T47D (cell line): ENCODE results near the gene DIO3.

ENCODE experiments used
- DNase-seq, 2 experiments: peaks; one replicate each; pipeline versions ENCODE4 v3.0.0 to v3.0.0-alpha.2; 2011 to 2012; ENCODE audit warnings: low read depth in 1 of 2, low spot score in 1 of 2
- JUND ChIP-seq: IDR thresholded peaks from 2 replicates; pipeline ENCODE4 v1.6.1; 2012; ENCODE audit warnings: low read depth
- in situ Hi-C: cut with HindIII; loops from 2 replicates; pipeline ENCODE4 v1.10.0; 2016; ENCODE audit warnings: low sequenced_read_pairs, low pct_unique_long_range_greater_than_20kb

The DIO3 gene

DNA sequence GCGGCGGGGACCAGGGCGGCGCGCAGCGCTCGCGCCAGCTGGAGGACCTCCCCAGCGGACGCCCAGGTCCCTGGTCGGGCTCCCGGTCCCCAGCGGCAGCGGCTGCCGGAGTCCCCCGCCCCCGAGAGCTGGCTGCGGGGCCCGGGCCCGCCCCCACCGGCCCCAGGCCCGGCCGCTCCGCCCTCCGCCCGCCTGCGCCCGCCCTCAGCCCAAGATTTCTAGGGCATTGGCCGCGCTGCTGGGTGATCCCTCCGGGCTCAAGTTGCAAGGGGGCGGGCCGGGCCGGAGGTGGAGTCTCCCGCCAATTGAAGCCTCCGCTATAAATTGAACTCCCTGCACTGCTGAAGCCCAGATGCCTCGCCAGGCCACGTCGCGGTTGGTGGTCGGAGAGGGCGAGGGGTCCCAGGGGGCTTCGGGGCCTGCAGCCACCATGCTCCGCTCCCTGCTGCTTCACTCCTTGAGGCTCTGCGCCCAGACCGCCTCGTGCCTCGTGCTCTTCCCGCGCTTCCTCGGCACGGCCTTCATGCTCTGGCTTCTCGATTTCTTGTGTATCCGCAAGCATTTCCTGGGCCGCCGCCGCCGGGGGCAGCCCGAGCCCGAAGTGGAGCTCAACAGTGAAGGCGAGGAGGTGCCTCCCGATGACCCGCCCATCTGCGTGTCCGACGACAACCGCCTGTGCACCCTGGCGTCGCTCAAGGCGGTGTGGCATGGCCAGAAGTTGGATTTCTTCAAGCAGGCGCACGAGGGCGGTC is at the start of gene DIO3:
Gene DIO3 (plus strand): TSS at position 351 of the 752 bp plus-strand sequence.
- in situ Hi-C loops = no loop called here
- TF ChIP-seq JUND = no peak
- DNase-seq = no peak

- no peak for TF ChIP-seq JUND
- DNase-seq = no peak
- in situ Hi-C loops = no loop called here
Observed at GRCh38 chr14:101511620-101512375, 49.5 kb upstream of the DIO3 start.

- DNase-seq = no peak
- TF ChIP-seq JUND = no peak
- in situ Hi-C loops = no loop called here
Observed at GRCh38 chr14:101512376-101512695, 49.0 kb upstream of the DIO3 start.

- DNase-seq = no peak
- TF ChIP-seq JUND = no peak
- in situ Hi-C loops = no loop called here
Observed at GRCh38 chr14:101514136-101514535, 47.2 kb upstream of the DIO3 start.

DNA sequence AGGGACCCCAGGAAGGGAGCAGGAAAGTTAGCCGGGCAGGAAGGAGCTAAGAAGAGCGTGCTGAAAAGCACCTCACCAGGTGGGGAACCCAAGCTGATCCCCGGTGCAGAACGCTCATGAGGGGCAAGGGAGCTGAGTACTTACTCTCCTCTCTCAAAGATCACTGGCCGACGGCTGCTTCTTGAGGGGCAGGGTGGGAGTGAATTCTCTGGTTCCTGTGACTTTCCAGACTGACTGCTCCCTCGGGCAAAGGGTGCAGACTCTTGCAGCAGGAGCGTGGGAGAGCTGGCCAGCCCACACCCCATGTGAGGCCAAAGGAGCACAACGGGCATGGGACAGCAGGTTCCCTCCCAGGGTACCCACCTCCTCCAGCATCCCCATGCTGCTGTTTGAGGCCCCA is 44.9 kb upstream of the DIO3 start:
- no peak for DNase-seq
- TF ChIP-seq JUND = no peak
- in situ Hi-C loops = no loop called here

DNA sequence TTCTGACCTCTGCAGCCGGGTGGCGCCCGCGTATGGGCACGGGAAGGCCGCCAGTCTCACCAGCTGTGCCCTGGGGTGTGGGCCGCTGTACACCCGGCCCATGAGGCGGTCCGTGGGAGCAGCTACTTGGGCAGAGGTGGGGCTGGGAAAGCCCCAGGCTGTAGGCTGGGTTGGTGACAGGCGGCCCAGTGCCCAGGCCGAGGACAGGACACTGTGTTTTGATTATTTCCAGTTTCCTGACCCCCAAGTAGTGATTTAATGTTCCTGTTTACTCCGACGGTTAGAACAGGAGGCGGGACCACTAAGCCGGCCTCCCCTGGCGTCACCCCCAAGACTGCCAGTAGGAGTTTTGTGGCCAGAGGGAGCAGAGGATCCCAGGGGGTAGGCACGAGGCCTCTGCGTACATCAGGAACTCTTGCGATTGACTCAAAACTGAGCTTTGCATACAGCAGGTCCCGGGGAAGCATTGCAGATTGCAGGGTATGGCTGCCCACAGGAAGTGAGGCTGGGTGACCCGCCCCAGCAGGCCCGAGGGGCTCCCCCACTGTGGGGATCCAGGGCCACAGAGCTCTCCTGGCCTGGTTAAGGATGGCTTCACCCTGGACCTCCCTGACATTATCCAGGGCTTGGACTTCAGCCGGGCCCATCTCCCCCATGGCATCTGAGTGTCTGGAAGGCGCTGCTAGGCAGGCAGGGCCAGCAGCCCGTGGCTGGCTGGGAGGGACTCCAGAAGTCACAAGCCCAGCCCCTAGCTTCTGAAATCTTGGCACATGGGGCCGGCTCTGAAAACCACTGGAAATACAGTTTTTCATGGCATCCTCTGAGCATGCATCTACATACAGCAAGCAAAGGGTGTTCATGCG is 42.5 kb upstream of the DIO3 start:
- no peak for DNase-seq
- no peak for TF ChIP-seq JUND
- in situ Hi-C loops = no loop called here

DNA sequence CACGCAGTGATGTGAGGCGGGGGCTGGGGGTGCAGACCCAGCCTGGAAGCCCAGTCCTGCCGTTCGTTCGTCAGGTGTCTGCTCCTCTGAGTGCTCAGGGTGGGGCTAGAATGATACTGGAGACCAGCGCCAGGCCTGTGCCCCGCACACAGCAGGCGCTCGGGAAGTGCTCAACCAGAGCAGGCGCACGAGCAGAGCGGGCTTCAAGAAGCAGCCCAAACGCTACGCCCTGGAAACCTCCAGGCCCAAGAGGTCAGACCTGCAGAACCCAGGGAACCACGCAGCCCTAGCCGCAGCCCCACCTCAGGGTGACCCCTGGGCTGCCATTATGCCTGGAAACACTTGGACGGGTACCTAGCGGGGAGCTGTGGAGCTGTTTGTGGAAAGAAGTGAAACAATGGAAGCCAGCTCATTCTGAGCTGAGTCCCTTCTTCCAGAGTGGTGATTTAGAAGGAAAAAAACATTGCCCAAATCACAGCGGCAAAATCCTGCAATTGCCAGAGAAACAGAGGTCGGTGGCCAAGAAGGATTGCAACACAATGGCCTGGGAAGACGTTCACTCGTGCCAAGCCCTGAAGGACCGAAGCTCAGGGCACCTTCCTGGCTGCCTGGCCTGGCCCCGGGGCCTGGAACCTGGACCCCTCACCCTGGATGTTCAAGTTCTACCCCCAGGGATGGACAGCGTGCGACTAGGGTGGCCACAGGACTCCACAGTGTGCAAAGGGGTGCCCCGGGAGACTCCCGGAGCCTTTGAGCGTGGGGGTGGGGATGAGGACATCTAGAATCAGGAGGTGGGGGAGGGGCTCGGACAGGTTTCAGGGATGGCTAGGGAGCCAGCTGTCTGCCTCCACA is 40.4 kb upstream of the DIO3 start:
- in situ Hi-C loops = no loop called here
- DNase-seq = no peak
- no peak for TF ChIP-seq JUND

- DNase-seq = no peak
- in situ Hi-C loops = no loop called here
- no peak for TF ChIP-seq JUND
Observed at GRCh38 chr14:101521473-101521915, 39.8 kb upstream of the DIO3 start.

GRCh38 chr14:101521978-101522377 is 39.3 kb upstream of the DIO3 start:
- DNase-seq = no peak
- in situ Hi-C loops = no loop called here
- TF ChIP-seq JUND = no peak

DNA sequence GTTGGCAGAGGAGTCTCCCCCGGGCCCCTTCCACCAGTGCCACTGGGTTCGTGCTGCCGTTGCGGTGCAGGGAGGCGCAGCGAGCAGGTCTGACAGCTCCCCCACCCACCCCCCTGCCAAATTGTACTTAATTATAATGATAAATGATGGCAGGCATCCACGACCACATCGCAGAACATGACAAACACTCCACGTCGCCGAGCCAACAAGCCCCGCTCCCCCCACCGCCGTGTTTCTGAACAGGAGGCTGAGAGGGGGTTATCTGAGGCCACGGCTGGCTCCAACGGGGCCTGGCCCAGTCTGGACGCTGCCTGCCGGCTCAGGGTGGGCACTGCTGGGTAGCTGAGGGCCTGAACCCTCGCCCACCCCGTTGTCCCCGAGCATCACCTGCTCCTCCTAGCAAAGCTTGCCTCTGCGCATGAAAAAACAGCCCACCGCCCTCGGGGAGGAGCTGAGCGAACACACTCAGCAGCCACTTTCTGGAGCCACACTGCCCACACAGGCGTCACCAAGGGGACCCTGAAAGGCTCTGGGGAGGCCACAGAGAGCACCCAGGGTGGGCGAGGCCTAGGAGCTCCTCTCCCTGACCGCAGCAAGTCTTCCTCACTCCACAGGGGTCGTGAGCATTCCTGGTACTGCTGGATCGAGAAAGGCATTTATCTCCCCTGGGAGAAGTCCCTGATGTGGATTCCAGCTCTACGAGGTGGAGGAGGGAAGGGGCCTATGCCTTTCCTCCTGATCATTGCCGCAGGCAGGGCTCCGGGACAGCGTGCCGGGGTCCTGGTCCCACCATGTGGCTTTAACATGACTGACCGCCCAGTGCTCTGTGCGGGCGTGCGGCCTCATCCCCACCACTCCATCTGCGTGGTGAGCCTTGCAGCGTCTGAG is 35.4 kb upstream of the DIO3 start:
- in situ Hi-C loops = no loop called here
- TF ChIP-seq JUND = no peak
- DNase-seq = no peak

DNA sequence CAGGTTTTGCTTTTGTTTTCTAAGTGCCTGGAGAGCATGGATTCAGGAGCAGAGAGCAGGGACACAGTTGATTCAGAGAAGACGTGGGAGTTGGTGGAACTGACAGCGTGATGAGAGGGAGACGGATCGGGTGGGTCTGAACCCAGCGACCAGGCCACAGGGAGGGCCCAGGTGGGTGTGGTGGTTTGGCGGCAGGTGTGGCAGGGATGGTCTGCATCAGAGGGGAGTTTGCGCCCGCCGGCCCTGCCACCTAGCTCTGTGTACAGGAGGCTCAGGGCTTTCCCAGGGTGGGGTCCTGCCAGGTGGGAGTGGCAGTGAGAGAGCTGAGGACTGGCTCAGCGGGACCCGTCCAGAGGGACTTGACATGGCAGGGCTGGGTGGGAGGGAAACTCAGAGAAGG is 33.3 kb upstream of the DIO3 start:
- in situ Hi-C loops = no loop called here
- DNase-seq = no peak
- no peak for TF ChIP-seq JUND

DNA sequence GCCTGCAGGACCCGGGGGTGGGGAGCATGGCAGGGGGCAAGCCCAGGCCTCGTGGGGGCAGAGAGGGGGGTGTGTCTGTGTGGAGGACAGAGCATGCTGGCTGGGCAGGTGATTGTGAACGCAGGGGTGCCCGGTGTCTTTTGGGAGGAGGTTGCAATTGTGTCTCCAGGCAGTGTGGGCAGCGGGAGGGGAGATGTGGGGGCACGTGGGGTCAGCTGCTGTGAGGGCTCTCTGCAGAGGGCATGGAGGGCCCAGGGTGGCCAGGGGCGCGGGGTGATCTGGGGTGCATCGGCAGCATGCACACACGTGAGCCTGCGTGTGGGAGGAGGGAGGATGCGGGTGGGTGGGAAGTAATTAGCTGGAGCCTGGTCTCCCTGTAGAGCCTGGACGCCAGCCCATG is 32.2 kb upstream of the DIO3 start:
- TF ChIP-seq JUND = no peak
- DNase-seq = no peak
- in situ Hi-C loops = no loop called here
